WTC11 (cell line): ENCODE measurements around the gene GALNT12. TPM values are rescaled to one million over a fixed set of nuclear protein-coding genes. Genes with fewer than 3 reads are reported as not detected.

Source experiments
- ATAC-seq: fragments of 200-7000 bp; cut with Tn5 transposase; 2 replicates; pipeline ENCODE4 v1.10.0; 2021; ENCODE audit warnings: mild to moderate bottlenecking, moderate library complexity
- CTCF ChIA-PET: fragments of 300-600 bp; sonication (Branson Sonifier 250); formaldehyde crosslinking; loops from one replicate; lab custom pipeline; 2021; ENCODE audit warnings: antibody characterized with exemption; lab: Charles Lee
- POLR2A ChIA-PET: fragments of 350-600 bp; sonication (Branson Sonifier 250); formaldehyde crosslinking; loops from one replicate; lab custom pipeline; 2021; ENCODE audit warnings: antibody characterized with exemption; lab: Charles Lee
- DNase-seq: peaks from one replicate; pipeline ENCODE4 v3.0.0; 2021; ENCODE audit warnings: low spot score
- H3K27ac Mint-ChIP-seq: 2 replicates; pipeline ENCODE4 v1.8.0; 2021; ENCODE audit warnings: mixed read lengths
- H3K27me3 Mint-ChIP-seq: 2 replicates; pipeline ENCODE4 v1.8.0; 2021; ENCODE audit warnings: low read depth, mild to moderate bottlenecking, moderate library complexity, mixed read lengths
- H3K36me3 Mint-ChIP-seq: 2 replicates; pipeline ENCODE4 v1.8.0; 2021; ENCODE audit warnings: mixed read lengths
- H3K4me1 Mint-ChIP-seq: 2 replicates; pipeline ENCODE4 v1.8.0; 2022; ENCODE audit warnings: mixed read lengths
- H3K4me3 Mint-ChIP-seq: 2 replicates; pipeline ENCODE4 v1.8.0; 2021; ENCODE audit warnings: mild to moderate bottlenecking, moderate library complexity, mixed read lengths
- H3K9me3 Mint-ChIP-seq: 2 replicates; pipeline ENCODE4 v1.8.0; 2021; ENCODE audit warnings: mixed read lengths
- MXD4 ChIP-seq: fragments of 250-450 bp; sonication (Bioruptor Pico); IDR thresholded peaks from 2 replicates; pipeline ENCODE4 v1.8.0; 2021; ENCODE audit warnings: mild to moderate bottlenecking, moderate library complexity, borderline replicate concordance
- SOX15 ChIP-seq: fragments of 250-450 bp; sonication (Bioruptor Pico); IDR thresholded peaks from 2 replicates; pipeline ENCODE4 v1.9.0; 2021; ENCODE audit warnings: mild to moderate bottlenecking
- TCF7 ChIP-seq: sonication (generic); formaldehyde crosslinking; IDR thresholded peaks from 2 replicates; pipeline ENCODE4 v1.8.0; 2022; ENCODE audit warnings: mild to moderate bottlenecking, low read depth, missing genetic modification reagents, moderate library complexity
- ZBTB21 ChIP-seq: sonication (generic); formaldehyde crosslinking; IDR thresholded peaks from 2 replicates; pipeline ENCODE4 v1.8.1; 2023; ENCODE audit warnings: mild to moderate bottlenecking, missing genetic modification reagents, borderline replicate concordance
- ZNF121 ChIP-seq: sonication (generic); formaldehyde crosslinking; IDR thresholded peaks from 2 replicates; pipeline ENCODE4 v1.8.0; 2023; ENCODE audit warnings: missing genetic modification reagents
- ZNF425 ChIP-seq: fragments of 250-450 bp; sonication (Bioruptor Pico); conservative IDR thresholded peaks from 2 replicates; pipeline ENCODE4 v1.9.0; 2021; ENCODE audit warnings: mild to moderate bottlenecking
- total RNA-seq: library from RNA; stranded (reverse); gene quantifications from 3 replicates; pipeline ENCODE4 v1.2.3, GENCODE V29; 2021
- TF ChIP-seq, protein P1 (sequence below): sonication (generic); formaldehyde crosslinking; IDR thresholded peaks from 2 replicates; pipeline ENCODE4 v1.8.1; 2023; ENCODE audit warnings: mild to moderate bottlenecking, missing genetic modification reagents, borderline replicate concordance
- TF ChIP-seq, protein P2 (sequence below): sonication (generic); formaldehyde crosslinking; conservative IDR thresholded peaks from 2 replicates; pipeline ENCODE4 v1.8.1; 2023; ENCODE audit warnings: mild to moderate bottlenecking, low read depth, missing genetic modification reagents, moderate library complexity
- TF ChIP-seq, protein P3 (sequence below): sonication (generic); formaldehyde crosslinking; IDR thresholded peaks from 2 replicates; pipeline ENCODE4 v1.8.1; 2022; ENCODE audit warnings: mild to moderate bottlenecking, missing genetic modification reagents, moderate library complexity, borderline replicate concordance
- TF ChIP-seq, protein P4 (sequence below): fragments of 250-450 bp; sonication (Bioruptor Pico); IDR thresholded peaks from 2 replicates; pipeline ENCODE4 v1.9.0; 2021; ENCODE audit warnings: mild to moderate bottlenecking, borderline replicate concordance

The GALNT12 gene
- total RNA-seq, 1 experiment from 2014 or later = 19.3 TPM

GRCh38 chr9:98884849-98885248 is 77.4 kb downstream of the GALNT12 start:
- TF ChIP-seq ZNF425 (no peak), SOX15 (CRISPR knock-in tag) (no peak)
- Mint-ChIP-seq H3K27me3 (no peaks in the 10 kb centered on the region), H3K4me1 (no peaks in the 10 kb centered on the region), H3K36me3 (no peaks in the 10 kb centered on the region), H3K27ac (no peak overlapping the region), H3K4me3 (no peak overlapping the region), H3K9me3 (no peaks in the 10 kb centered on the region)
- CTCF ChIA-PET = no interaction called here
- POLR2A ChIA-PET = no interaction called here
- no peak for ATAC-seq
- no peak for DNase-seq

GRCh38 chr9:98885575-98886295 is 78.3 kb downstream of the GALNT12 start:
- no peak overlapping the region for H3K27ac Mint-ChIP-seq
- ChIA-PET POLR2A (no interaction called here), CTCF (no interaction called here)
- no peaks in the 10 kb centered on the region for H3K27me3 Mint-ChIP-seq
- TF ChIP-seq, protein P1, sequence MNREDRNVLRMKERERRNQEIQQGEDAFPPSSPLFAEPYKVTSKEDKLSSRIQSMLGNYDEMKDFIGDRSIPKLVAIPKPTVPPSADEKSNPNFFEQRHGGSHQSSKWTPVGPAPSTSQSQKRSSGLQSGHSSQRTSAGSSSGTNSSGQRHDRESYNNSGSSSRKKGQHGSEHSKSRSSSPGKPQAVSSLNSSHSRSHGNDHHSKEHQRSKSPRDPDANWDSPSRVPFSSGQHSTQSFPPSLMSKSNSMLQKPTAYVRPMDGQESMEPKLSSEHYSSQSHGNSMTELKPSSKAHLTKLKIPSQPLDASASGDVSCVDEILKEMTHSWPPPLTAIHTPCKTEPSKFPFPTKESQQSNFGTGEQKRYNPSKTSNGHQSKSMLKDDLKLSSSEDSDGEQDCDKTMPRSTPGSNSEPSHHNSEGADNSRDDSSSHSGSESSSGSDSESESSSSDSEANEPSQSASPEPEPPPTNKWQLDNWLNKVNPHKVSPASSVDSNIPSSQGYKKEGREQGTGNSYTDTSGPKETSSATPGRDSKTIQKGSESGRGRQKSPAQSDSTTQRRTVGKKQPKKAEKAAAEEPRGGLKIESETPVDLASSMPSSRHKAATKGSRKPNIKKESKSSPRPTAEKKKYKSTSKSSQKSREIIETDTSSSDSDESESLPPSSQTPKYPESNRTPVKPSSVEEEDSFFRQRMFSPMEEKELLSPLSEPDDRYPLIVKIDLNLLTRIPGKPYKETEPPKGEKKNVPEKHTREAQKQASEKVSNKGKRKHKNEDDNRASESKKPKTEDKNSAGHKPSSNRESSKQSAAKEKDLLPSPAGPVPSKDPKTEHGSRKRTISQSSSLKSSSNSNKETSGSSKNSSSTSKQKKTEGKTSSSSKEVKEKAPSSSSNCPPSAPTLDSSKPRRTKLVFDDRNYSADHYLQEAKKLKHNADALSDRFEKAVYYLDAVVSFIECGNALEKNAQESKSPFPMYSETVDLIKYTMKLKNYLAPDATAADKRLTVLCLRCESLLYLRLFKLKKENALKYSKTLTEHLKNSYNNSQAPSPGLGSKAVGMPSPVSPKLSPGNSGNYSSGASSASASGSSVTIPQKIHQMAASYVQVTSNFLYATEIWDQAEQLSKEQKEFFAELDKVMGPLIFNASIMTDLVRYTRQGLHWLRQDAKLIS (CRISPR knock-in tag) = no peak
- TF ChIP-seq, protein P2, sequence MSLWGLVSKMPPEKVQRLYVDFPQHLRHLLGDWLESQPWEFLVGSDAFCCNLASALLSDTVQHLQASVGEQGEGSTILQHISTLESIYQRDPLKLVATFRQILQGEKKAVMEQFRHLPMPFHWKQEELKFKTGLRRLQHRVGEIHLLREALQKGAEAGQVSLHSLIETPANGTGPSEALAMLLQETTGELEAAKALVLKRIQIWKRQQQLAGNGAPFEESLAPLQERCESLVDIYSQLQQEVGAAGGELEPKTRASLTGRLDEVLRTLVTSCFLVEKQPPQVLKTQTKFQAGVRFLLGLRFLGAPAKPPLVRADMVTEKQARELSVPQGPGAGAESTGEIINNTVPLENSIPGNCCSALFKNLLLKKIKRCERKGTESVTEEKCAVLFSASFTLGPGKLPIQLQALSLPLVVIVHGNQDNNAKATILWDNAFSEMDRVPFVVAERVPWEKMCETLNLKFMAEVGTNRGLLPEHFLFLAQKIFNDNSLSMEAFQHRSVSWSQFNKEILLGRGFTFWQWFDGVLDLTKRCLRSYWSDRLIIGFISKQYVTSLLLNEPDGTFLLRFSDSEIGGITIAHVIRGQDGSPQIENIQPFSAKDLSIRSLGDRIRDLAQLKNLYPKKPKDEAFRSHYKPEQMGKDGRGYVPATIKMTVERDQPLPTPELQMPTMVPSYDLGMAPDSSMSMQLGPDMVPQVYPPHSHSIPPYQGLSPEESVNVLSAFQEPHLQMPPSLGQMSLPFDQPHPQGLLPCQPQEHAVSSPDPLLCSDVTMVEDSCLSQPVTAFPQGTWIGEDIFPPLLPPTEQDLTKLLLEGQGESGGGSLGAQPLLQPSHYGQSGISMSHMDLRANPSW (CRISPR knock-in tag) = no peak
- TF ChIP-seq TCF7 (CRISPR knock-in tag) (no peak), MXD4 (CRISPR knock-in tag) (no peak), ZNF121 (no peak), ZBTB21 (CRISPR knock-in tag) (no peak)
- TF ChIP-seq, protein P3, sequence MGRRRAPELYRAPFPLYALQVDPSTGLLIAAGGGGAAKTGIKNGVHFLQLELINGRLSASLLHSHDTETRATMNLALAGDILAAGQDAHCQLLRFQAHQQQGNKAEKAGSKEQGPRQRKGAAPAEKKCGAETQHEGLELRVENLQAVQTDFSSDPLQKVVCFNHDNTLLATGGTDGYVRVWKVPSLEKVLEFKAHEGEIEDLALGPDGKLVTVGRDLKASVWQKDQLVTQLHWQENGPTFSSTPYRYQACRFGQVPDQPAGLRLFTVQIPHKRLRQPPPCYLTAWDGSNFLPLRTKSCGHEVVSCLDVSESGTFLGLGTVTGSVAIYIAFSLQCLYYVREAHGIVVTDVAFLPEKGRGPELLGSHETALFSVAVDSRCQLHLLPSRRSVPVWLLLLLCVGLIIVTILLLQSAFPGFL (CRISPR knock-in tag) = no peak
- TF ChIP-seq, protein P4, sequence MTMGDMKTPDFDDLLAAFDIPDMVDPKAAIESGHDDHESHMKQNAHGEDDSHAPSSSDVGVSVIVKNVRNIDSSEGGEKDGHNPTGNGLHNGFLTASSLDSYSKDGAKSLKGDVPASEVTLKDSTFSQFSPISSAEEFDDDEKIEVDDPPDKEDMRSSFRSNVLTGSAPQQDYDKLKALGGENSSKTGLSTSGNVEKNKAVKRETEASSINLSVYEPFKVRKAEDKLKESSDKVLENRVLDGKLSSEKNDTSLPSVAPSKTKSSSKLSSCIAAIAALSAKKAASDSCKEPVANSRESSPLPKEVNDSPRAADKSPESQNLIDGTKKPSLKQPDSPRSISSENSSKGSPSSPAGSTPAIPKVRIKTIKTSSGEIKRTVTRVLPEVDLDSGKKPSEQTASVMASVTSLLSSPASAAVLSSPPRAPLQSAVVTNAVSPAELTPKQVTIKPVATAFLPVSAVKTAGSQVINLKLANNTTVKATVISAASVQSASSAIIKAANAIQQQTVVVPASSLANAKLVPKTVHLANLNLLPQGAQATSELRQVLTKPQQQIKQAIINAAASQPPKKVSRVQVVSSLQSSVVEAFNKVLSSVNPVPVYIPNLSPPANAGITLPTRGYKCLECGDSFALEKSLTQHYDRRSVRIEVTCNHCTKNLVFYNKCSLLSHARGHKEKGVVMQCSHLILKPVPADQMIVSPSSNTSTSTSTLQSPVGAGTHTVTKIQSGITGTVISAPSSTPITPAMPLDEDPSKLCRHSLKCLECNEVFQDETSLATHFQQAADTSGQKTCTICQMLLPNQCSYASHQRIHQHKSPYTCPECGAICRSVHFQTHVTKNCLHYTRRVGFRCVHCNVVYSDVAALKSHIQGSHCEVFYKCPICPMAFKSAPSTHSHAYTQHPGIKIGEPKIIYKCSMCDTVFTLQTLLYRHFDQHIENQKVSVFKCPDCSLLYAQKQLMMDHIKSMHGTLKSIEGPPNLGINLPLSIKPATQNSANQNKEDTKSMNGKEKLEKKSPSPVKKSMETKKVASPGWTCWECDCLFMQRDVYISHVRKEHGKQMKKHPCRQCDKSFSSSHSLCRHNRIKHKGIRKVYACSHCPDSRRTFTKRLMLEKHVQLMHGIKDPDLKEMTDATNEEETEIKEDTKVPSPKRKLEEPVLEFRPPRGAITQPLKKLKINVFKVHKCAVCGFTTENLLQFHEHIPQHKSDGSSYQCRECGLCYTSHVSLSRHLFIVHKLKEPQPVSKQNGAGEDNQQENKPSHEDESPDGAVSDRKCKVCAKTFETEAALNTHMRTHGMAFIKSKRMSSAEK (CRISPR knock-in tag) = no peak
- TF ChIP-seq, all 79 proteins: peak for 0
- ATAC-seq (no peak), DNase-seq (no peak)
- no peaks in the 10 kb centered on the region for H3K9me3 Mint-ChIP-seq
- H3K4me1 Mint-ChIP-seq = no peaks in the 10 kb centered on the region
- H3K36me3 Mint-ChIP-seq = no peaks in the 10 kb centered on the region
- H3K4me3 Mint-ChIP-seq = no peak overlapping the region
